Measurements from ENCODE around the gene IPO5.

GRCh38 chr13:97979051-97979450 lies 25.6 kb downstream of the IPO5 start:
- TF ChIP-seq CTCF (IDR thresholded peaks at IDR 0.05; ENCODE audit: low read depth, low read length), result no peak
- TF ChIP-seq POLR2A (IDR thresholded peaks at IDR 0.05; ENCODE audit: extremely low read depth, insufficient read length), result no peak
- TF ChIP-seq MAX (IDR thresholded peaks at IDR 0.05; ENCODE audit: low read depth, low read length), result no peak
- TF ChIP-seq MYC (IDR thresholded peaks at IDR 0.05; ENCODE audit: low read depth, low read length), result no peak

All from NB4 (cell line).